Chondrocyte (in vitro differentiated cells): ENCODE data around the gene GPR137B. TPM values are rescaled to one million over a fixed set of nuclear protein-coding genes. Genes with fewer than 3 reads are reported as not detected.

Experiments used
- DNase-seq: peaks from one replicate; pipeline ENCODE4 v3.0.0; 2021; ENCODE audit warnings: mixed read lengths, low spot score
- H3K27ac Mint-ChIP-seq: one replicate; pipeline ENCODE4 v1.8.0; 2021; ENCODE audit warnings: mild to moderate bottlenecking, moderate library complexity, mixed read lengths; ENCODE audit not compliant: unreplicated experiment
- H3K27me3 Mint-ChIP-seq: 2 replicates; pipeline ENCODE4 v1.8.0; 2021; ENCODE audit warnings: low read depth, mixed read lengths
- H3K36me3 Mint-ChIP-seq: 2 replicates; pipeline ENCODE4 v1.8.0; 2021; ENCODE audit warnings: low read depth, mixed read lengths
- H3K4me1 Mint-ChIP-seq: 2 replicates; pipeline ENCODE4 v1.8.0; 2021; ENCODE audit warnings: low read depth, mild to moderate bottlenecking, mixed read lengths
- H3K4me3 Mint-ChIP-seq: one replicate; pipeline ENCODE4 v1.8.0; 2021; ENCODE audit warnings: mild to moderate bottlenecking, moderate library complexity, mixed read lengths; ENCODE audit not compliant: unreplicated experiment
- H3K9me3 Mint-ChIP-seq: 2 replicates; pipeline ENCODE4 v1.8.0; 2021; ENCODE audit warnings: low read depth, mixed read lengths
- CTCF ChIP-seq: fragments of 200-600 bp; sonication (generic); IDR thresholded peaks from 2 replicates; pipeline ENCODE4 v1.5.0; 2021; ENCODE audit warnings: antibody characterized with exemption, mild to moderate bottlenecking, moderate library complexity
- total RNA-seq: library from RNA; stranded (reverse); gene quantifications from 3 replicates; pipeline ENCODE4 v1.2.1, GENCODE V29; 2021

Gene GPR137B
- total RNA-seq, 1 donor from 2014 or later: 12.2 TPM

DNA sequence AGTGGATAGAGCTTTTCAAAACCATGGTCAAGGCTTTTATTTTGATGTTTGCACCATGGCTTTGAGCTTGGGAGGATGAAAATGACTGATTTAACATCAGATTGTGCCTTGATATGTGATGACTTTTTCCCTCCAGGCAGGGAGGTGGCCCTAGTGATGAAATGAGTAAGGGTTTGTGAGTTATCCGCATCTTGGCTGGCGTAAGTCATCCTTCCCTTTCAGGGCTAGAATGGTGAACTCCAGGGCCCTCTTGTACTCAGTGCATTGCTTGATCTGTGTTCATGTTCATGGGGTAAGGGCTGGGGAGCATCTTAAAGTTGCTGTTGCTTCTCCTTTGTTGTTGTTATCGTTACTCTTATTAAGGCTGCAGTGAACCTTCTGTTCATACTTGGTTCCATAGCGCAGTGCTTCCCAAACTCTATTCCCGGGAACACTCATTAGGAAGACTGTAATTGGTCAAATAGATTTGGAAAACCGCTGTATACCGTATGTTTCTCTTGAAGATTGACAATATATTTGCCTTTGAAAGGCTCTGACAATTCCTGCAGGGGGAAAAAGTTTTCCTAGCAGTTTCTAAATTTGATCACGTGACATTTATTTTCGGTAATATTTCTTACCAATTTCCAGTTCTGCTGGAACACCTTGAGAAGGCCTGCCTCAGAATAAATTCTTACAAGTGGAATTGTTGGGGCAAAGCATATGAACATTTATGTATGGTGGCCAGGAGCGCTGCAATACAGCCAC, 23.1 kb downstream of the GPR137B start:
- no peak overlapping the region for H3K4me3 Mint-ChIP-seq
- H3K36me3 Mint-ChIP-seq: peaks cover 10% of the 10 kb centered on the region
- no peaks in the 10 kb centered on the region for H3K27me3 Mint-ChIP-seq
- no peak for DNase-seq
- H3K9me3 Mint-ChIP-seq: peaks cover 11% of the 10 kb centered on the region
- TF ChIP-seq CTCF: no peak
- no peaks in the 10 kb centered on the region for H3K4me1 Mint-ChIP-seq
- no peak overlapping the region for H3K27ac Mint-ChIP-seq

- no peak overlapping the region for H3K27ac Mint-ChIP-seq
- H3K4me1 Mint-ChIP-seq: no peaks in the 10 kb centered on the region
- no peak overlapping the region for H3K4me3 Mint-ChIP-seq
- no peak for TF ChIP-seq CTCF
- no peaks in the 10 kb centered on the region for H3K27me3 Mint-ChIP-seq
- peaks cover 11% of the 10 kb centered on the region for H3K9me3 Mint-ChIP-seq
- DNase-seq: no peak
- H3K36me3 Mint-ChIP-seq: peaks cover 7% of the 10 kb centered on the region
Measured at GRCh38 chr1:236166041-236166440, 23.7 kb downstream of the GPR137B start.

GRCh38 chr1:236167154-236167553, 24.8 kb downstream of the GPR137B start:
- Mint-ChIP-seq H3K27ac (no peak overlapping the region), H3K36me3 (no peaks in the 10 kb centered on the region), H3K27me3 (no peaks in the 10 kb centered on the region), H3K4me1 (peaks cover 2% of the 10 kb centered on the region), H3K4me3 (no peak overlapping the region), H3K9me3 (peaks cover under 1% of the 10 kb centered on the region)
- TF ChIP-seq CTCF: no peak
- no peak for DNase-seq

- DNase-seq: no peak
- no peaks in the 10 kb centered on the region for H3K36me3 Mint-ChIP-seq
- H3K9me3 Mint-ChIP-seq: no peaks in the 10 kb centered on the region
- no peak overlapping the region for H3K27ac Mint-ChIP-seq
- peaks cover 6% of the 10 kb centered on the region for H3K4me1 Mint-ChIP-seq
- H3K27me3 Mint-ChIP-seq: no peaks in the 10 kb centered on the region
- TF ChIP-seq CTCF: no peak
- H3K4me3 Mint-ChIP-seq: no peak overlapping the region
Measured at GRCh38 chr1:236167578-236167977, 25.2 kb downstream of the GPR137B start.

DNA sequence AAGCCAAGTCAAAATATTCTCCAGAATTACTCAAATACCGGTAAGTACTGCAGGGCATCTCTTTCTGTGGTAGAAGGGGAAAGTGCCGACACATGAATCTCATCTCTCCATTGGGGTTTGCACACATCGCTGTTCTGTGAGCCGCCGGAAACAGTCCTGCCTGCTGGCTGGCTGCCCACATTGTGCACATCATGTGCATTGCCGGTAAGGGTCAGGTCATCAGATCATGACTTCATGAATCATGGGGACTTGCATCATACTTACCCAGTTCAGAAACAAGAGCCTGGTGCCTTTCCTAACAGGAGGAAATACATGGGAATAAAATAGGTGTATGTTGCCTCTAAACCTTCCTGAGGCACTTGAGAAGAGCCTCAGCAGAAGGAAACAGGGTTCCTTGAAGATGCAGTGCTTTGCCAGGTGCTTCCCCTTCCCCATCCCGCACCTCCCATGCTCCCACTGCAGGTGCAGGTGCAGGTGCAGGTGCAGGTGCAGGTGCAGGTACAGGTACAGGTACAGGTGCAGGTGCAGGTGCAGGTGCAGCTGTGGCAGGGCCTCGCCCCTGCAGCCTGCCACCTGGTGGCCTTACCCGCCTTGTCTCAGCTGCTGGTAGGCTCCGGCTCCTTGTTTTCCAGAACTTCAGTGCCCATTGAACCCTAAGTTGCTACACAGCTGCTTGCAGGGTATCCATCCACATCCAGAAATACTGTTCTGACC, 26.5 kb downstream of the GPR137B start:
- Mint-ChIP-seq H3K4me3 (no peak overlapping the region), H3K4me1 (peaks cover 6% of the 10 kb centered on the region), H3K27ac (no peak overlapping the region), H3K9me3 (no peaks in the 10 kb centered on the region), H3K36me3 (peaks cover under 1% of the 10 kb centered on the region), H3K27me3 (no peaks in the 10 kb centered on the region)
- no peak for TF ChIP-seq CTCF
- no peak for DNase-seq
